B cell (primary cell): ENCODE results near the gene IL1RL1. TPM values are rescaled to one million over a fixed set of nuclear protein-coding genes. Genes with fewer than 3 reads are reported as not detected.

ENCODE experiments used
- ATAC-seq: fragments of 200-7000 bp; cut with Tn5 transposase; one replicate; pipeline ENCODE4 v1.10.0; 2021; ENCODE audit warnings: low read depth, mild to moderate bottlenecking, moderate number of reproducible peaks, moderate library complexity
- CTCF ChIA-PET: fragments of 350-600 bp; sonication (Branson Sonifier 250); formaldehyde crosslinking; loops from one replicate; lab custom pipeline; 2021; ENCODE audit warnings: antibody characterized with exemption, inconsistent platforms; lab: Charles Lee
- POLR2A ChIA-PET: fragments of 350-600 bp; sonication (Branson Sonifier 250); formaldehyde crosslinking; loops from one replicate; lab custom pipeline; 2021; ENCODE audit warnings: antibody characterized with exemption; lab: Charles Lee
- DNase-seq: peaks from one replicate; pipeline ENCODE4 v3.0.0; 2013
- H2AFZ ChIP-seq: 2 replicates; pipeline ENCODE4 v1.6.1; 2012; ENCODE audit warnings: mild to moderate bottlenecking, low read depth, low read length; ENCODE audit not compliant: insufficient read depth, poor library complexity, severe bottlenecking
- H3K27ac ChIP-seq, 2 donors: 1 replicate in 1 of 2; 2 replicates in 1 of 2; pipeline ENCODE4 v1.5.1; 2012 to 2013; ENCODE audit warnings: low read length in 2 of 2, mild to moderate bottlenecking in 2 of 2, moderate library complexity in 1 of 2
- H3K27me3 ChIP-seq, 4 experiments: fragments of 200-600 bp in 1 of 4; sonication (generic) in 1 of 4; replicated peaks in 1 of 4; 1 replicate in 2 of 4; 2 replicates in 2 of 4; pipeline versions ENCODE4 v1.6.1 to v1.7.0; 2013 to 2016; ENCODE audit warnings: low read length in 3 of 4, mild to moderate bottlenecking in 2 of 4, mixed read lengths in 1 of 4, moderate library complexity in 1 of 4; ENCODE audit not compliant: insufficient read depth in 4 of 4, control insufficient read depth in 3 of 4; ENCODE audit errors: control extremely low read depth in 1 of 4
- H3K36me3 ChIP-seq, 2 experiments: replicated peaks in 1 of 2; 1 replicate in 1 of 2; 2 replicates in 1 of 2; pipeline versions ENCODE4 v1.6.1 to v1.7.1; 2013; ENCODE audit warnings: low read length in 1 of 2; ENCODE audit not compliant: insufficient read depth in 2 of 2, control insufficient read depth in 1 of 2; ENCODE audit errors: control extremely low read depth in 1 of 2, extremely low read depth in 1 of 2
- H3K4me1 ChIP-seq, 2 donors: fragments of 200-600 bp in 1 of 2; sonication (generic) in 1 of 2; 1 replicate in 1 of 2; 2 replicates in 1 of 2; pipeline versions ENCODE4 v1.5.1 to v1.6.1; 2013 to 2017; ENCODE audit warnings: low read length in 2 of 2; ENCODE audit not compliant: control insufficient read depth in 2 of 2, insufficient read depth in 2 of 2
- H3K4me2 ChIP-seq: replicated peaks from 2 replicates; pipeline ENCODE3; 2012; ENCODE audit warnings: mild to moderate bottlenecking, low read depth, low read length; ENCODE audit not compliant: poor library complexity, severe bottlenecking
- H3K4me3 ChIP-seq, 5 experiments: fragments of 200-600 bp in 1 of 5; sonication (generic) in 1 of 5; 1 replicate in 3 of 5; 2 replicates in 2 of 5; pipeline versions ENCODE4 v1.5.1 to v1.7.0; 2011 to 2016; ENCODE audit warnings: low read length in 4 of 5, mild to moderate bottlenecking in 4 of 5, low read depth in 2 of 5, control low read depth in 1 of 5, moderate library complexity in 1 of 5; ENCODE audit not compliant: insufficient read depth in 1 of 5; ENCODE audit errors: control extremely low read depth in 1 of 5, extremely low read depth in 1 of 5
- H3K79me2 ChIP-seq: fragments of 200-600 bp; sonication (generic); one replicate; pipeline ENCODE4 v1.6.0; 2016; ENCODE audit warnings: low read length; ENCODE audit not compliant: control insufficient read depth, insufficient read depth
- H3K9ac ChIP-seq: fragments of 200-600 bp; sonication (generic); 2 replicates; pipeline ENCODE4 v1.6.1; 2017; ENCODE audit warnings: mild to moderate bottlenecking, low read length, moderate library complexity
- H3K9me3 ChIP-seq, 3 donors: one replicate each; pipeline versions ENCODE4 v1.6.1 to v1.7.1; 2013; ENCODE audit warnings: low read length in 2 of 3; ENCODE audit not compliant: control insufficient read depth in 2 of 3, insufficient read depth in 1 of 3; ENCODE audit errors: control extremely low read depth in 1 of 3
- H4K20me1 ChIP-seq: 2 replicates; pipeline ENCODE4 v1.6.0; 2012; ENCODE audit warnings: mild to moderate bottlenecking, low read length; ENCODE audit not compliant: insufficient read depth, control insufficient read depth, poor library complexity, severe bottlenecking
- H3K27ac Mint-ChIP-seq: one replicate; pipeline ENCODE4 v1.8.0; 2021; ENCODE audit warnings: mixed read lengths
- H3K27me3 Mint-ChIP-seq: one replicate; pipeline ENCODE4 v1.8.0; 2021; ENCODE audit warnings: mixed read lengths
- H3K4me1 Mint-ChIP-seq: one replicate; pipeline ENCODE4 v1.8.0; 2021; ENCODE audit warnings: mixed read lengths
- H3K4me3 Mint-ChIP-seq: one replicate; pipeline ENCODE4 v1.8.0; 2021; ENCODE audit warnings: mixed read lengths
- H3K9me3 Mint-ChIP-seq: one replicate; pipeline ENCODE4 v1.8.0; 2022; ENCODE audit warnings: mixed read lengths; ENCODE audit not compliant: insufficient read depth
- EZH2 ChIP-seq: IDR thresholded peaks from 2 replicates; pipeline ENCODE4 v1.6.1; 2012; ENCODE audit warnings: borderline replicate concordance, low read depth, mild to moderate bottlenecking, moderate library complexity, low read length; ENCODE audit not compliant: insufficient read depth, poor library complexity, severe bottlenecking
- WGBS: methylation state at CpG from one replicate; pipeline ENCODE4 v1.1.5; 2013; ENCODE audit warnings: missing lambda C conversion rate; ENCODE audit not compliant: insufficient coverage; 5-methylcytosine and 5-hydroxymethylcytosine counted together
- intact Hi-C: fragments of 100-400 bp; cut with micrococcal nuclease; formaldehyde crosslinking; loops from one replicate; pipeline ENCODE4 v1.10.0; 2022
- polyA plus RNA-seq: library from polyadenylated mRNA; depleted of rRNA; stranded (reverse); fragments of >200 nt; gene quantifications from 2 replicates; pipeline ENCODE4 v1.2.3, GENCODE V29; 2012
- total RNA-seq, 2 donors: library from RNA; stranded (reverse); fragments of 120-200 nt in 1 of 2; gene quantifications; 1 replicate in 1 of 2; 2 replicates in 1 of 2; pipeline versions ENCODE4 v1.2.3 to v1.2.4, GENCODE V29; 2013 to 2022
- TF ChIP-seq, protein P1 (sequence below): fragments of 200-600 bp; IDR thresholded peaks from one replicate; pipeline ENCODE4 v1.8.0; 2022; ENCODE audit warnings: antibody characterized with exemption, mild to moderate bottlenecking

The IL1RL1 gene
- total and polyA plus RNA-seq, 2 donors (not counting 1 experiment from before 2014, with no cell fraction given) = not detected

- Mint-ChIP-seq H3K9me3 (no peaks in the 10 kb centered on the region), H3K4me1 (no peaks in the 10 kb centered on the region), H3K4me3 (no peak overlapping the region), H3K27me3 (peaks cover 29% of the 10 kb centered on the region), H3K27ac (no peak overlapping the region)
- Histone ChIP-seq H4K20me1 (no peaks in the 10 kb centered on the region), H3K27ac (no peak overlapping the region), H2AFZ (no peak overlapping the region), H3K4me1 (peaks cover 0 to 3% of the 10 kb centered on the region in 2 donors), H3K79me2 (no peaks in the 10 kb centered on the region), H3K27me3 (peaks cover 0 to 7% (median 0%) of the 10 kb centered on the region in 4 experiments), H3K4me2 (no peak overlapping the region), H3K9ac (no peak overlapping the region), H3K36me3 (no peaks in the 10 kb centered on the region), H3K9me3 (no peaks in the 10 kb centered on the region), H3K4me3 (no peak overlapping the region)
- TF ChIP-seq, protein P1, sequence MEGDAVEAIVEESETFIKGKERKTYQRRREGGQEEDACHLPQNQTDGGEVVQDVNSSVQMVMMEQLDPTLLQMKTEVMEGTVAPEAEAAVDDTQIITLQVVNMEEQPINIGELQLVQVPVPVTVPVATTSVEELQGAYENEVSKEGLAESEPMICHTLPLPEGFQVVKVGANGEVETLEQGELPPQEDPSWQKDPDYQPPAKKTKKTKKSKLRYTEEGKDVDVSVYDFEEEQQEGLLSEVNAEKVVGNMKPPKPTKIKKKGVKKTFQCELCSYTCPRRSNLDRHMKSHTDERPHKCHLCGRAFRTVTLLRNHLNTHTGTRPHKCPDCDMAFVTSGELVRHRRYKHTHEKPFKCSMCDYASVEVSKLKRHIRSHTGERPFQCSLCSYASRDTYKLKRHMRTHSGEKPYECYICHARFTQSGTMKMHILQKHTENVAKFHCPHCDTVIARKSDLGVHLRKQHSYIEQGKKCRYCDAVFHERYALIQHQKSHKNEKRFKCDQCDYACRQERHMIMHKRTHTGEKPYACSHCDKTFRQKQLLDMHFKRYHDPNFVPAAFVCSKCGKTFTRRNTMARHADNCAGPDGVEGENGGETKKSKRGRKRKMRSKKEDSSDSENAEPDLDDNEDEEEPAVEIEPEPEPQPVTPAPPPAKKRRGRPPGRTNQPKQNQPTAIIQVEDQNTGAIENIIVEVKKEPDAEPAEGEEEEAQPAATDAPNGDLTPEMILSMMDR = no peak
- TF ChIP-seq EZH2 = no peak
- DNase-seq (no peak), ATAC-seq (no peak)
- intact Hi-C loops = no loop called here
- ChIA-PET POLR2A (no interaction called here), CTCF (no interaction called here)
- WGBS = 100% methylated on average over 1 of the region's 3 CpGs
Measured at GRCh38 chr2:102294802-102295489, 16.4 kb upstream of the IL1RL1 start.

DNA sequence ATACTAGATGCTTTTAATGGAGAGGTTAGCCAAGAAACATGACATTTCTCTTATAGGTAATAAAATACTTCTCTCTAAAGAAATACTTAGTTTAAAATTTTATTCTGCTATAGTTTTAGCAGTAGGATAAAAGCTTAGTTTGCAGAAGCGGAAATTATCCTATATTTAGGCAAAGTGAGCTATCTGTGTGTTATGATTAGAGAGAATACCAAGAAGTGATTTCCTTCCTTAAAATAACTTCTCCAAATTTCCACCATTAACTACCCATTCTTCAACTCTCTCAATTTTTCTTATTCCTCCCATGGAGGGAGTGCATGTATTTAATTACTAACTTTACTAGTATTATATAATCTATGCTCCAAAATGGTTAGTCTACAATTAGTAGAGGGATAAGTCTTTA lies 15.8 kb upstream of the IL1RL1 start:
- Histone ChIP-seq H4K20me1 (no peaks in the 10 kb centered on the region), H3K4me1 (peaks cover 0 to 3% of the 10 kb centered on the region in 2 donors), H3K36me3 (no peaks in the 10 kb centered on the region), H3K9ac (no peak overlapping the region), H3K79me2 (no peaks in the 10 kb centered on the region), H3K4me3 (no peak overlapping the region), H3K27ac (no peak overlapping the region), H3K4me2 (no peak overlapping the region), H3K9me3 (no peaks in the 10 kb centered on the region), H2AFZ (no peak overlapping the region), H3K27me3 (peaks cover 0 to 7% (median 0%) of the 10 kb centered on the region in 4 experiments)
- DNase-seq (no peak), ATAC-seq (no peak)
- Mint-ChIP-seq H3K4me3 (no peak overlapping the region), H3K9me3 (no peaks in the 10 kb centered on the region), H3K4me1 (no peaks in the 10 kb centered on the region), H3K27ac (no peak overlapping the region), H3K27me3 (peaks cover 34% of the 10 kb centered on the region)
- no peak for TF ChIP-seq EZH2
- TF ChIP-seq, protein P1 = no peak
- POLR2A ChIA-PET = no interaction called here
- intact Hi-C loops = no loop called here
- CTCF ChIA-PET = no interaction called here
- no CpG with 5 or more reads among the region's 1 CpG for WGBS
